ENCODE results near the gene CELSR1.

Gene CELSR1

DNA sequence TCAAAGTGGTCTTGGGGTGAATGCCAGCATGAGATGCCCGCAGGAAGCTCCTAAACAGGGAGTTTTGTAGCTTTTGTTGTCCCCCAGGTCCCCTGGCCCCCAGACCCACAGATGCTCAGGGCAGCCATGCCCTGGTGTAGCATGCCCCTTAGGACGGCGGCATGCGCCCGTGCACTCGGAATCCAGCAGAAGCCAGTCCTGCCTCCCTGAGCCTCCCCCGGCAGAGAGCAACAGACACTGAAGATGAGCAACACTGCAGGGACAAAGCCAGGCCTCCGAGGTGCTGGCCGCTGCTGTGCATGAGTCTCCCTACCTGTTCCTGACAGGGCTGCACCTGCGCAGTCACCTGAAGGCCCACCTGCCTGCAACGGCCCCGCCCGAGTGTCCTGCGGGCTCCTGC, 142.8 kb downstream of the CELSR1 start:
- DNase-seq: no peak

DNA sequence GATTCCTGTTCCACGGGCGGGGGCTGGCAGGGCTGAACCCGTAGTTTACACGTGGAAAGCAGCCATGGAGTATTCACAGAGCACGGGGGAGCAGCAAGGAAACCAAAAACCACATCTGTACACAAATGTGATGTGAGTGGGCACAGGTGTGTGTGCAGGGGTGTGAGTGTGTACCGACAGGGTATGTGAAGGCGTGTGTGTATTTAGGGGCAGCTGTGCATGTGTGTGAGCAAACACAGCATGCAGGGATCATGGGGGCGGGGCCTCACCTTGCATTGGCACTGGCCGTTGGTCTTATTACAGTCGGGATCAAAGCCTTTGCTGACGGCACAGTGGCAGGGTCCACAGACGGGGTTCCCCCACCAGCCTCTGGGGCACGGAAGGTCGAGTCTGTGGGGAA, 143.5 kb downstream of the CELSR1 start:
- DNase-seq: no peak

- no peak for DNase-seq
Observed at GRCh38 chr22:46392137-46392844, 145.1 kb downstream of the CELSR1 start.

- no peak for DNase-seq
Observed at GRCh38 chr22:46391486-46392136, 145.8 kb downstream of the CELSR1 start.

GRCh38 chr22:46390652-46391301, 146.6 kb downstream of the CELSR1 start:
- peak in 3 of 14 donors; percentile 6 to 30 (median 9) for DNase-seq

GRCh38 chr22:46390105-46390651, 147.2 kb downstream of the CELSR1 start:
- DNase-seq: no peak

- no peak for DNase-seq
Observed at GRCh38 chr22:46389081-46389480, 148.3 kb downstream of the CELSR1 start.

GRCh38 chr22:46388647-46389046, 148.8 kb downstream of the CELSR1 start:
- DNase-seq: no peak

DNA sequence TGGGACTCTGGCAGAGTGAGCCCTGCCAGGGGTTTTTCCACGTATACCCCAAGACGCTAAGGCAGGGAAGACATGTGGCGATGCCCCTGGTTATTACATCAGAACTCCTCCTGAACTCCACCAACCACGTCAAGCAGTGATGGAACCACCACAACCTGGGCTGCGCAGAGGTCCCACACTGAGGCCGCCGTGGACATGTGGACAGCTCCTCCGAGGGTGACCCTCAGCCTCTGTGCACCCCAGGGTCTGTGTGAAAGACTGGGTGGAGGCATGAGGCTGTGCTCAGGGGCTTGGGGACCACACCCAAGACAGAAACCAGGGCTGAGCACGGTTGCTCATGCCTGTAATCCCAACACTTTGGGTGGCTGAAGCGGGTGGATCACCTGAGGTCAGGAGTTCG, 149.7 kb downstream of the CELSR1 start:
- no peak for DNase-seq

GRCh38 chr22:46386312-46386711, 151.1 kb downstream of the CELSR1 start:
- no peak for DNase-seq

- DNase-seq: no peak
Observed at GRCh38 chr22:46382524-46382923, 154.9 kb downstream of the CELSR1 start.

DNA sequence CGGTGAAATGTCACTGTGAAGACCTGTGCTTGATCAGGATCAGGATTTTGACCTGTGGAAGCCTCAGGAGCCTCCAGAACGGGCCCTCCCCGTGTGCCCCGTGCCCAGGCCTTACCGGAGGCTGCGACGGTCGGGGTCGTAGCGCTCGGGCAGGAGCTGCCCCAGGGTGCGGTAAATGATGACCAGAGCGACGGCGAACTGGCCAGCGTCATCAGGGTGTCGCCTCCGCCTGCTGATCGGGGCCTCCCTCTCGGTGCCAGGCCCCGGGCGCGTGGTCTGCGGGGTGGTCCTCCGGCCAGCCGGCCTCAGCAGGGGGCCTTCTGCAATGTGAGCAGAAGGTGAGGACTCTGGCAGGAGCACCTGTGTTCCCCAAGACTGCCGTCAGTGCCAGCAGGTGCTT, 155.7 kb downstream of the CELSR1 start:
- DNase-seq: no peak

DNA sequence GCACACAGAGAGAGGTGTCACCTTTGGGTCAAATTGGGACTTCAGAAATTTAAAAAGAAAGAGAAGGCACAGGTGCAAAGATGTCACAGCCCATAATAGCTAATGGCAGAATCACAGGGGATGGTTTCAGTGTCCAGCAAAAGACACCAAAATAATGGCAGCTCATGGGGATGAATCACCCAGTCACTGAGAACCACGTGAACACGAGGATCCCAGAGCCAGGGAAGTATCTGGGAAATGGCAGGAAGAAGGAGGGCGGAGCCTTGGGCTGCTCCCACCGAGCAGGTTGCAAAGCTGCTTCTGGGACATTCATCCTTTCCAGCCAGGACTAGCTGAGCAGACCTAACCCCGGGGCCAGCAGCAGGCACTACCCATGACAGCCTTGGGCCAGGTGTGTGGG, 156.3 kb downstream of the CELSR1 start:
- no peak for DNase-seq

DNA sequence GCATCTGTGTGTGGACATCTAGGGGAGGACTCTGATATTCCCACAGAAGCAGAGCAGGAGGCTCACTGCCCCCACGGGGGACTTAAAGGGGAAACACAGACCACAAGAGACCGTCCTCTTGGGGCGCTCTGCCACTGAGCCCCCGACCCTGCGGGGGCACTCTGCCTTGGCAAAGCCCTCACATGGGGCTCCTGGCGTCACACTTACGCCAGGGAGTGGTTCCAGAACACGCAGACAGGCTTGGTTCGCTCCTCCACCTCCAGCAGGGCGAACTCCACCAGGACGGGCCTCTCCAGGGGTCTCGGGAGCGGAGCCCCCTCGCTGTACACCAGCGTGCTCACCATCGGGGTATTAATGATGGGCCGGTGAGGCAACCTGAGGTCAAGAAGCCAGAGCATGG, 156.8 kb downstream of the CELSR1 start:
- DNase-seq: no peak

GRCh38 chr22:46380069-46380468, 157.4 kb downstream of the CELSR1 start:
- DNase-seq: no peak

GRCh38 chr22:46379066-46379930, 158.1 kb downstream of the CELSR1 start:
- no peak for DNase-seq

- no peak for DNase-seq
Observed at GRCh38 chr22:46378426-46379065, 158.9 kb downstream of the CELSR1 start.

DNA sequence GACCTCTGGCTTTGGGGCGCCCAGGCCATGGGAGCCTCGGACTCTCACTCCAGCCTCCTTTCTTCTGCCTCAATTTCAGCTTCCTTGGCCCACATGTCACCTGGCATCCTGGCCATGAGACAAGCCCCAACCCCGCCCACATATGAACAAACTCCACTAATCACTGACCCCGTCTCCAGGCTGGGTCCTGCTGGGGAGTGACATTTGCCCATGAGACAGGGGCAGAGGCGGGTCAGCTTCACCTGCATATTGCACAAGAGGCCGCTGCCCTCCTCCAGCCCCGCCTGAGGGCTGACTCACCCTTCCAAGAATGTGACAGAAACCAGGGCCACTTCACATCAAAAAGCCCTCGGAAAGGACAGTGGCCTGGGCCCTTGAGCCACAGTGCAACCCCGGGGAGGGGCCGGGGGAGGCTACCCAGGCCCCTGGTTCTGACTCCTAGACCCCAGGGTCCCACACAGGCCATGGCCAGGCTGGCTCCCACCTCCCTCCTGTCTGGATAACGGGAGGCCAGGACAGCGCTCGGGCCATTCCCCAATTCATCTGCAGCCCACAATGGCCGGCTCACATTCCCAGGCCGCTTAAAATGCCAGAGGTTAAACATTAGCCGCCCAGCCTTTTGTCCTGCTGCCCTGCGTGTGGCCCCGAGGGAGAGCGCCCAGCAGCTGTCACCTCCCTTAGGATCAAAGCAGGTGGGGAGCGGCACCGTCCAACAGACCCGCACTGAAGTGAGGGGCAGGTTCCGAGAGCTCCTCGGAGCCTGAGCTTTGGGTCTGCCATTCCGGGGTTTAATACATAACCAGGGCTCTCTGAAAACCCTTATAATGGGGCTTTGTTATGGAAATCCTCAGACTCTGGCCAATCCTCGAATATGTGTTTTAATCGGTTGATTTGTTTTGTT, 159.6 kb downstream of the CELSR1 start:
- DNase-seq: no peak

- no peak for DNase-seq
Observed at GRCh38 chr22:46376908-46377524, 160.4 kb downstream of the CELSR1 start.

- DNase-seq: no peak
Observed at GRCh38 chr22:46376111-46376510, 161.3 kb downstream of the CELSR1 start.
